A549 (cell line): ENCODE results near the gene NFIA.

Experiments used
- EP300 ChIP-seq, 2 experiments: fragments of >200 bp; sonication (Bioruptor Twin); formaldehyde crosslinking; IDR thresholded peaks; 2 replicates in 1 of 2; 3 replicates in 1 of 2; pipeline ENCODE4 v1.6.1; 2016 to 2017
- POLR2A ChIP-seq: IDR thresholded peaks from 2 replicates; pipeline ENCODE4 v1.6.1; 2012; ENCODE audit warnings: mild to moderate bottlenecking, low read length
- RAD21 ChIP-seq, 2 experiments: fragments of >200 bp in 1 of 2; sonication (Bioruptor Twin) in 1 of 2; formaldehyde crosslinking in 1 of 2; IDR thresholded peaks in 1 of 2; conservative IDR thresholded peaks in 1 of 2; 2 replicates in 1 of 2; 3 replicates in 1 of 2; pipeline ENCODE4 v1.6.1; 2012 to 2018; ENCODE audit warnings: inconsistent platforms in 1 of 2
- RFX5 ChIP-seq: fragments of 450-650 bp; IDR thresholded peaks from 2 replicates; pipeline ENCODE4 v1.7.1; 2014; ENCODE audit warnings: antibody characterized with exemption, mild to moderate bottlenecking, moderate library complexity

- TF ChIP-seq RFX5 (no peak), RAD21 (conservative IDR thresholded peaks at IDR 0.05 in 1 of 2, IDR thresholded peaks at IDR 0.05 in 1 of 2) (no peak), POLR2A (no peak), EP300 (IDR thresholded peaks at IDR 0.05) (no peak)
Measured at GRCh38 chr1:61400997-61401396, 318.6 kb downstream of the NFIA start.
